Measurements from ENCODE around the gene TPO. TPM values are rescaled to one million over a fixed set of nuclear protein-coding genes. Genes with fewer than 3 reads are reported as not detected.
A peak's percentile ranks its signal among the peaks of the same experiment; 100 is the strongest.

The TPO gene
- total RNA-seq, 2 donors from 2014 or later: not detected

GRCh38 chr2:1538663-1539062 lies 125.4 kb downstream of the TPO start:
- WGBS, 2 experiments (ENCODE audit: insufficient coverage in 1 of 2, insufficient read length in 1 of 2): 60 to 62% methylated on average over 10 of the region's 10 CpGs
- no peaks in the 10 kb centered on the region for H3K27me3 ChIP-seq (ENCODE audit: control insufficient read depth, insufficient read depth, low read length, poor library complexity, severe bottlenecking)
- Mint-ChIP-seq H3K4me3 (no peak overlapping the region), H3K27ac (no peak overlapping the region), H3K4me1 (no peaks in the 10 kb centered on the region), H3K36me3 (ENCODE audit: low read depth) (no peaks in the 10 kb centered on the region), H3K27me3 (ENCODE audit: insufficient read depth) (peaks cover 2% of the 10 kb centered on the region), H3K9me3 (no peaks in the 10 kb centered on the region)
- DNase-seq: peak; percentile 89
- no peak overlapping the region for H3K4me3 ChIP-seq (ENCODE audit: low read length)
- no peak overlapping the region for H3K27ac ChIP-seq (ENCODE audit: low read depth, low read length)
- no peaks in the 10 kb centered on the region for H3K9me3 ChIP-seq (ENCODE audit: control insufficient read depth, low read length)
- H3K36me3 ChIP-seq (ENCODE audit: control insufficient read depth, insufficient read depth, low read length): no peaks in the 10 kb centered on the region
- no peaks in the 10 kb centered on the region for H3K4me1 ChIP-seq (ENCODE audit: control insufficient read depth, insufficient read depth, low read length)
- peak; percentile 89 for TF ChIP-seq CTCF (conservative IDR thresholded peaks at IDR 0.05)
- H3K9ac ChIP-seq (ENCODE audit: extremely low read depth, low read length, poor library complexity, severe bottlenecking): no peak overlapping the region

GRCh38 chr2:1539441-1539840 lies 126.2 kb downstream of the TPO start:
- Histone ChIP-seq H3K27me3 (ENCODE audit: control insufficient read depth, insufficient read depth, low read length, poor library complexity, severe bottlenecking) (no peaks in the 10 kb centered on the region), H3K36me3 (ENCODE audit: control insufficient read depth, insufficient read depth, low read length) (no peaks in the 10 kb centered on the region), H3K4me1 (ENCODE audit: control insufficient read depth, insufficient read depth, low read length) (no peaks in the 10 kb centered on the region), H3K9ac (ENCODE audit: extremely low read depth, low read length, poor library complexity, severe bottlenecking) (no peak overlapping the region), H3K9me3 (ENCODE audit: control insufficient read depth, low read length) (no peaks in the 10 kb centered on the region), H3K27ac (ENCODE audit: low read depth, low read length) (no peak overlapping the region), H3K4me3 (ENCODE audit: low read length) (no peak overlapping the region)
- Mint-ChIP-seq H3K27me3 (ENCODE audit: insufficient read depth) (peaks cover 2% of the 10 kb centered on the region), H3K9me3 (no peaks in the 10 kb centered on the region), H3K27ac (no peak overlapping the region), H3K36me3 (ENCODE audit: low read depth) (no peaks in the 10 kb centered on the region), H3K4me1 (no peaks in the 10 kb centered on the region), H3K4me3 (no peak overlapping the region)
- DNase-seq: no peak
- 94 to 97% methylated on average over 11 to 19 of the region's 19 CpGs for WGBS, 2 experiments (ENCODE audit: insufficient coverage in 1 of 2, insufficient read length in 1 of 2)
- TF ChIP-seq CTCF (conservative IDR thresholded peaks at IDR 0.05): no peak

GRCh38 chr2:1539973-1540372 lies 126.7 kb downstream of the TPO start:
- Histone ChIP-seq H3K36me3 (ENCODE audit: control insufficient read depth, insufficient read depth, low read length) (no peaks in the 10 kb centered on the region), H3K4me3 (ENCODE audit: low read length) (no peak overlapping the region), H3K9me3 (ENCODE audit: control insufficient read depth, low read length) (no peaks in the 10 kb centered on the region), H3K9ac (ENCODE audit: extremely low read depth, low read length, poor library complexity, severe bottlenecking) (no peak overlapping the region), H3K4me1 (ENCODE audit: control insufficient read depth, insufficient read depth, low read length) (no peaks in the 10 kb centered on the region), H3K27ac (ENCODE audit: low read depth, low read length) (no peak overlapping the region), H3K27me3 (ENCODE audit: control insufficient read depth, insufficient read depth, low read length, poor library complexity, severe bottlenecking) (no peaks in the 10 kb centered on the region)
- no peaks in the 10 kb centered on the region for H3K27me3 Mint-ChIP-seq (ENCODE audit: insufficient read depth)
- H3K9me3 Mint-ChIP-seq: no peaks in the 10 kb centered on the region
- no peak overlapping the region for H3K4me3 Mint-ChIP-seq
- H3K36me3 Mint-ChIP-seq (ENCODE audit: low read depth): no peaks in the 10 kb centered on the region
- H3K27ac Mint-ChIP-seq: no peak overlapping the region
- WGBS, 2 experiments (ENCODE audit: insufficient coverage in 1 of 2, insufficient read length in 1 of 2): 92 to 93% methylated on average over 9 to 13 of the region's 13 CpGs
- no peak for TF ChIP-seq CTCF (conservative IDR thresholded peaks at IDR 0.05)
- no peak for DNase-seq
- no peaks in the 10 kb centered on the region for H3K4me1 Mint-ChIP-seq
